Esophagus squamous epithelium (tissue), 4 donors: ENCODE data around the gene DDX11.
"Not testable (repeated sequence)": the region's sequence is repeated elsewhere in the genome, so short reads cannot be mapped to it uniquely, and the experiment has no call there.

Experiments
- CTCF ChIP-seq, 6 experiments: fragments of 450-650 bp in 4 of 6; fragments of 200-600 bp in 2 of 6; sonication (generic) in 2 of 6; IDR thresholded peaks; one replicate each; pipeline ENCODE4 v1.5.1; 2016 to 2019; ENCODE audit warnings: antibody characterized with exemption in 6 of 6, mild to moderate bottlenecking in 4 of 6, moderate library complexity in 4 of 6
- POLR2A ChIP-seq, 4 donors: fragments of 450-650 bp; IDR thresholded peaks; one replicate each; pipeline ENCODE4 v1.6.1; 2017; ENCODE audit warnings: antibody characterized with exemption in 4 of 4, mild to moderate bottlenecking in 4 of 4, moderate library complexity in 3 of 4

GRCh38 chr12:31098363-31098762 is 24.7 kb downstream of the DDX11 start:
- TF ChIP-seq CTCF, POLR2A (IDR thresholded peaks at IDR 0.05): not testable (repeated sequence)
